HepG2 (cell line): ENCODE measurements around the gene IKZF5. TPM values are rescaled to one million over a fixed set of nuclear protein-coding genes. Genes with fewer than 3 reads are reported as not detected.

ENCODE experiments used
- ASH2L ChIP-seq: fragments of 300-600, 200-600 bp; sonication (generic); IDR thresholded peaks from 2 replicates; pipeline ENCODE4 v1.7.0; 2017; ENCODE audit warnings: low read depth, mild to moderate bottlenecking, moderate library complexity, mixed read lengths, low read length; ENCODE audit not compliant: insufficient read length
- HMGXB3 ChIP-seq: sonication (generic); formaldehyde crosslinking; IDR thresholded peaks from 2 replicates; pipeline ENCODE4 v1.4.0; 2020; ENCODE audit warnings: missing genetic modification reagents, borderline replicate concordance
- MXD4 ChIP-seq: IDR thresholded peaks from 2 replicates; pipeline ENCODE4 v1.6.1; 2016; ENCODE audit warnings: mild to moderate bottlenecking, missing biosample characterization, missing genetic modification reagents
- NR2F2 ChIP-seq: IDR thresholded peaks from 2 replicates; pipeline ENCODE4 v1.6.1; 2012; ENCODE audit warnings: low read depth, inconsistent platforms, borderline replicate concordance
- RNF219 ChIP-seq: sonication (generic); formaldehyde crosslinking; IDR thresholded peaks from 2 replicates; pipeline ENCODE4 v1.5.0; 2020; ENCODE audit warnings: mild to moderate bottlenecking, missing genetic modification reagents
- SMAD1 ChIP-seq: sonication (generic); formaldehyde crosslinking; IDR thresholded peaks from 2 replicates; pipeline ENCODE4 v1.4.0; 2020; ENCODE audit warnings: missing genetic modification reagents, low read depth, mild to moderate bottlenecking, borderline replicate concordance
- SOX13 ChIP-seq, 3 experiments: fragments of 450-650 bp in 1 of 3; sonication (generic) in 1 of 3; formaldehyde crosslinking in 1 of 3; IDR thresholded peaks in 2 of 3; conservative IDR thresholded peaks in 1 of 3; 2 replicates each; pipeline versions ENCODE4 v1.5.0 to v1.6.1; 2016 to 2020; ENCODE audit warnings: antibody characterized with exemption in 1 of 3, mild to moderate bottlenecking in 1 of 3, missing compliant biosample characterization in 1 of 3, missing genetic modification reagents in 1 of 3, moderate library complexity in 1 of 3
- TBX3 ChIP-seq: fragments of 450-650 bp; IDR thresholded peaks from 2 replicates; pipeline ENCODE4 v1.6.1; 2017; ENCODE audit warnings: antibody characterized with exemption, mild to moderate bottlenecking, inconsistent platforms, borderline replicate concordance
- TGIF2 ChIP-seq: IDR thresholded peaks from 2 replicates; pipeline ENCODE4 v1.6.1; 2016; ENCODE audit warnings: control low read depth, missing compliant biosample characterization
- polyA plus RNA-seq, 8 experiments: library from polyadenylated mRNA; depleted of rRNA in 3 of 8; stranded (reverse) in 7 of 8; unstranded in 1 of 8; fragments of >200 nt; fragmentation: Illumina TruSeq in 4 of 8; extraction: Trizol in 4 of 8; gene quantifications; 2 replicates each; pipeline versions ENCODE4 v1.2.1 to v1.2.3, GENCODE V29; 2011 to 2016; ENCODE audit warnings: low read depth in 4 of 8, missing spikeins in 1 of 8, mixed read lengths in 1 of 8; ENCODE audit not compliant: insufficient read depth in 1 of 8
- total RNA-seq, 5 experiments: library from RNA; depleted of rRNA; stranded (reverse); fragments of >200 nt; fragmentation: Illumina TruSeq; extraction: Trizol; gene quantifications; 2 replicates each; pipeline ENCODE4 v1.2.3, GENCODE V29; 2016; ENCODE audit warnings: low read depth in 1 of 5
- TF ChIP-seq, protein P1 (sequence below), 2 experiments: sonication (generic) in 1 of 2; formaldehyde crosslinking in 1 of 2; IDR thresholded peaks; 2 replicates each; pipeline versions ENCODE4 v1.4.0 to v1.6.1; 2016 to 2020; ENCODE audit warnings: borderline replicate concordance in 1 of 2, low read depth in 1 of 2, mild to moderate bottlenecking in 1 of 2, missing genetic modification reagents in 1 of 2
- TF ChIP-seq, protein P2 (sequence below): IDR thresholded peaks from 2 replicates; pipeline ENCODE4 v1.4.0; 2020; ENCODE audit warnings: mild to moderate bottlenecking, missing genetic modification reagents

IKZF5 gene
- total and polyA plus RNA-seq, 2 of the 13 experiments (the other 11 are each of a cell fraction or from before 2014, with no cell fraction given): 3.7 to 12.0 TPM

DNA sequence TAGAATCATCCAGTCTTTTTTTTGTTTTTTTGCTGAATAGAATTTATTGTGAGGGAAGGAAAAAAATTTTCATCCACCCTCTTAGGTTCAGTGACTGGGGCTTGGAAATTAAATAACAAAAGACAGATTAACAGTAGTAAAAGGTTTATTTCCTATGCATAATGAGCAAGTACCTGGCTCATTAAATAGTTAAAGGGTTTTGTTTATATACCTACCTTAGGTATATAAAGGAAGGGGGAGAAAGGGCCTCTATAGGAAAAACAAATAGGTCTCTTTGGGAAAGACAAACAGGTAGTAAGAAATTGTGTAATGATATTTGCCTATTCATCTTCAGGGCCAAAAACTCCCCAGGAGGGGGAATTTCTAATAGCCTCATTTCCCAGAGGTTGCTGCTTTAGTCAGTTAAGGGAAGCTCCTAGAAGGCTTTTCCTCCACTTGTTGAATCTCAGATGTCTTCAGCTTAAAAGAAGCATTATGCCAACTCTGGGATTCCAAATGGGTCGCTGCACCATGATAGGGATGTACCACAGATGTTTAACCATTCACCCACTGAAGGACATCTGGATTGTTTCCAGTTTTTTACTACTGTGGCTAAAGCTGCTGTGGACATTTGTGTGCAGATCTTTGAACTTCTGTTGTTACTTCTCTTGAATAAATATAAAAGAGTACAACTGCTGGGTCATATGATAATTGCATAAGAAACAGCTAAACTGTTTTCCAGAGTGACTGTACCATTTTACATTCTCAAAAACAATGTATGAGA, 11.5 kb upstream of the IKZF5 start (continued):
- TF ChIP-seq, protein P1, sequence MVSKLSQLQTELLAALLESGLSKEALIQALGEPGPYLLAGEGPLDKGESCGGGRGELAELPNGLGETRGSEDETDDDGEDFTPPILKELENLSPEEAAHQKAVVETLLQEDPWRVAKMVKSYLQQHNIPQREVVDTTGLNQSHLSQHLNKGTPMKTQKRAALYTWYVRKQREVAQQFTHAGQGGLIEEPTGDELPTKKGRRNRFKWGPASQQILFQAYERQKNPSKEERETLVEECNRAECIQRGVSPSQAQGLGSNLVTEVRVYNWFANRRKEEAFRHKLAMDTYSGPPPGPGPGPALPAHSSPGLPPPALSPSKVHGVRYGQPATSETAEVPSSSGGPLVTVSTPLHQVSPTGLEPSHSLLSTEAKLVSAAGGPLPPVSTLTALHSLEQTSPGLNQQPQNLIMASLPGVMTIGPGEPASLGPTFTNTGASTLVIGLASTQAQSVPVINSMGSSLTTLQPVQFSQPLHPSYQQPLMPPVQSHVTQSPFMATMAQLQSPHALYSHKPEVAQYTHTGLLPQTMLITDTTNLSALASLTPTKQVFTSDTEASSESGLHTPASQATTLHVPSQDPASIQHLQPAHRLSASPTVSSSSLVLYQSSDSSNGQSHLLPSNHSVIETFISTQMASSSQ (IDR thresholded peaks at IDR 0.05; ENCODE audit: low read depth): peak; percentile 67
- TF ChIP-seq, protein P1 (CRISPR knock-in tag; IDR thresholded peaks at IDR 0.05; ENCODE audit: borderline replicate concordance): peak; percentile 55; the same call in 1 of the 2 replicates
- TF ChIP-seq HMGXB3 (CRISPR knock-in tag): no peak
- TF ChIP-seq TGIF2 (CRISPR knock-in tag): 0 out of 2 replicates have a peak, but pooled peaks have one; percentile 46
- TF ChIP-seq ASH2L: peak; percentile 95
- TF ChIP-seq SOX13 (IDR thresholded peaks at IDR 0.05): no peak
- peak in 1 of 2 experiments; percentile 44; a peak in 1 of 4 replicates for TF ChIP-seq SOX13 (CRISPR knock-in tag; conservative IDR thresholded peaks at IDR 0.05 in 1 of 2, IDR thresholded peaks at IDR 0.05 in 1 of 2)
- TF ChIP-seq MXD4 (CRISPR knock-in tag): no peak
- TF ChIP-seq, protein P2, sequence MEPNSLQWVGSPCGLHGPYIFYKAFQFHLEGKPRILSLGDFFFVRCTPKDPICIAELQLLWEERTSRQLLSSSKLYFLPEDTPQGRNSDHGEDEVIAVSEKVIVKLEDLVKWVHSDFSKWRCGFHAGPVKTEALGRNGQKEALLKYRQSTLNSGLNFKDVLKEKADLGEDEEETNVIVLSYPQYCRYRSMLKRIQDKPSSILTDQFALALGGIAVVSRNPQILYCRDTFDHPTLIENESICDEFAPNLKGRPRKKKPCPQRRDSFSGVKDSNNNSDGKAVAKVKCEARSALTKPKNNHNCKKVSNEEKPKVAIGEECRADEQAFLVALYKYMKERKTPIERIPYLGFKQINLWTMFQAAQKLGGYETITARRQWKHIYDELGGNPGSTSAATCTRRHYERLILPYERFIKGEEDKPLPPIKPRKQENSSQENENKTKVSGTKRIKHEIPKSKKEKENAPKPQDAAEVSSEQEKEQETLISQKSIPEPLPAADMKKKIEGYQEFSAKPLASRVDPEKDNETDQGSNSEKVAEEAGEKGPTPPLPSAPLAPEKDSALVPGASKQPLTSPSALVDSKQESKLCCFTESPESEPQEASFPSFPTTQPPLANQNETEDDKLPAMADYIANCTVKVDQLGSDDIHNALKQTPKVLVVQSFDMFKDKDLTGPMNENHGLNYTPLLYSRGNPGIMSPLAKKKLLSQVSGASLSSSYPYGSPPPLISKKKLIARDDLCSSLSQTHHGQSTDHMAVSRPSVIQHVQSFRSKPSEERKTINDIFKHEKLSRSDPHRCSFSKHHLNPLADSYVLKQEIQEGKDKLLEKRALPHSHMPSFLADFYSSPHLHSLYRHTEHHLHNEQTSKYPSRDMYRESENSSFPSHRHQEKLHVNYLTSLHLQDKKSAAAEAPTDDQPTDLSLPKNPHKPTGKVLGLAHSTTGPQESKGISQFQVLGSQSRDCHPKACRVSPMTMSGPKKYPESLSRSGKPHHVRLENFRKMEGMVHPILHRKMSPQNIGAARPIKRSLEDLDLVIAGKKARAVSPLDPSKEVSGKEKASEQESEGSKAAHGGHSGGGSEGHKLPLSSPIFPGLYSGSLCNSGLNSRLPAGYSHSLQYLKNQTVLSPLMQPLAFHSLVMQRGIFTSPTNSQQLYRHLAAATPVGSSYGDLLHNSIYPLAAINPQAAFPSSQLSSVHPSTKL (CRISPR knock-in tag): peak; percentile 55
- TF ChIP-seq NR2F2: peak; percentile 43; the same call in 1 of the 2 replicates
- peak; percentile 28; the same call in 1 of the 2 replicates for TF ChIP-seq TBX3
- 0 out of 2 replicates have a peak, but pooled peaks have one; percentile 47 for TF ChIP-seq RNF219 (CRISPR knock-in tag)
- no peak for TF ChIP-seq SMAD1 (CRISPR knock-in tag)
